ENCODE data around the gene BTNL3.
"Not testable (repeated sequence)": the region's sequence is repeated elsewhere in the genome, so short reads cannot be mapped to it uniquely, and the experiment has no call there.

BTNL3 gene, protein sequence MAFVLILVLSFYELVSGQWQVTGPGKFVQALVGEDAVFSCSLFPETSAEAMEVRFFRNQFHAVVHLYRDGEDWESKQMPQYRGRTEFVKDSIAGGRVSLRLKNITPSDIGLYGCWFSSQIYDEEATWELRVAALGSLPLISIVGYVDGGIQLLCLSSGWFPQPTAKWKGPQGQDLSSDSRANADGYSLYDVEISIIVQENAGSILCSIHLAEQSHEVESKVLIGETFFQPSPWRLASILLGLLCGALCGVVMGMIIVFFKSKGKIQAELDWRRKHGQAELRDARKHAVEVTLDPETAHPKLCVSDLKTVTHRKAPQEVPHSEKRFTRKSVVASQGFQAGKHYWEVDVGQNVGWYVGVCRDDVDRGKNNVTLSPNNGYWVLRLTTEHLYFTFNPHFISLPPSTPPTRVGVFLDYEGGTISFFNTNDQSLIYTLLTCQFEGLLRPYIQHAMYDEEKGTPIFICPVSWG

DNA sequence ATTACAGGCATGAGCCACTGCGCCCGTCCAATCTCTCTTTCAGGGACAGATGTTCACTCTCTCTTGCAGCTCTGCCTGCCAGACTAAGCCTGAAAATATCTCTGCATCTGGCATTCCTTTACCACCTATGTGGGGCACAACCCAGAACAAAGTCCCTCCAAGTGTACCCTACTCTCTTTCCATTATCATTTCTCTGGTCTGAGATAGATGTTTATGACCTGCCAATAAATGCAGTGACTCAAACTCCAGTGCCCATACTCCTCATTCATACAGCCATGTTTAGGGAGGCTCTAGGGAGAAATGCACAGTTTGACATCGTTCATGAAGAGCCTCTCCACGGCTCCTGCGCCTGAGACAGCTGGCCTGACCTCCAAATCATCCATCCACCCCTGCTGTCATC, at the start of gene BTNL3:
BTNL3 (plus strand) TSS at position 255 of the 400 bp plus-strand sequence. CDS start 183 bp downstream, outside the sequence.
- in situ Hi-C loops (cut with HindIII; ENCODE audit: low sequenced_read_pairs), result no loop called here

DNA sequence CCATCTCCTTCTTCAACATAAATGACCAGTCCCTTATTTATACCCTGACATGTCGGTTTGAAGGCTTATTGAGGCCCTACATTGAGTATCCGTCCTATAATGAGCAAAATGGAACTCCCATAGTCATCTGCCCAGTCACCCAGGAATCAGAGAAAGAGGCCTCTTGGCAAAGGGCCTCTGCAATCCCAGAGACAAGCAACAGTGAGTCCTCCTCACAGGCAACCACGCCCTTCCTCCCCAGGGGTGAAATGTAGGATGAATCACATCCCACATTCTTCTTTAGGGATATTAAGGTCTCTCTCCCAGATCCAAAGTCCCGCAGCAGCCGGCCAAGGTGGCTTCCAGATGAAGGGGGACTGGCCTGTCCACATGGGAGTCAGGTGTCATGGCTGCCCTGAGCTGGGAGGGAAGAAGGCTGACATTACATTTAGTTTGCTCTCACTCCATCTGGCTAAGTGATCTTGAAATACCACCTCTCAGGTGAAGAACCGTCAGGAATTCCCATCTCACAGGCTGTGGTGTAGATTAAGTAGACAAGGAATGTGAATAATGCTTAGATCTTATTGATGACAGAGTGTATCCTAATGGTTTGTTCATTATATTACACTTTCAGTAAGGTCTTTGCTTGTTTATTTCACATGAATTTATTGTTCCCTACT, 38.2 kb upstream of the BTNL3 start:
- in situ Hi-C loops (cut with HindIII; ENCODE audit: low sequenced_read_pairs), result no loop called here

DNA sequence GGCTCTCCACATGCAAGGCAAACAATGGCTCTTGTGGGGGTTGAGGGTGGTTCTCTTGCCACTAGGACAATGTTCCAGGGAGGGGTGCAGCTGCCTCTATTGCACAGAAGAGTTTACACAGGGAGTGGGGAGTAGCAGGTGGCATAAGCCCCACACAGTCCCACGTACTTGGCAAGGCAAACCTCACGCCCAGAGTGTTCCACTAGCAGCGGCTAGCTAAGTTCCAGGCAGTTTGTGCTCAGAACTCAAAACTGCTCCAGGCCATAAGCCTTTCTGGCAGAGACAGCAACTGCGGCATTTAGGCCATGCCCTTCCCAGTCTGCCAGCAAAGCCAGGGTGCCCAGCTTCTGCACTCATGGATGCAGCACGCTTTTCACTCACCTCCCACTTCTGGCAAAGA, 29.0 kb upstream of the BTNL3 start:
- in situ Hi-C loops (cut with HindIII; ENCODE audit: low sequenced_read_pairs), result no loop called here

DNA sequence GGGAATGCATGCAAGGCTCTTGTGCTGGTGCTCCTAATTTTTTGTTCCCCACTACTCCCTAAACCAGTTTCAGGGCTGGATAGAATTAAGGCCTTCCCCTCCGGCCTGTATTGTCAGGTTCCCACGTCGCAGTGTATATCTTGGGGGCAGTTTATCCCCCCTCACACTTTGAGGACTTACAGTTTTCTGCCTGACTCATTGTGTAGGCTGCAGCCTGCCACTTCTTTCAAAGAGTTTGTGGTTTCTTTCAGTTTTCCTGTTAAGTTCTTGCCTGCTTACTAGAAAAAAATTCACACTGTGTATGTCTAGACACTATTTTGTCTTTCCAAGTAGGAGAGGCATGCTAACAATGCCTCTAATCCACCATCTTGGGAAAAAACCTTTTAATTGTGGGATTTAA, 28.4 kb upstream of the BTNL3 start:
- in situ Hi-C loops (cut with HindIII; ENCODE audit: low sequenced_read_pairs), result no loop called here

DNA sequence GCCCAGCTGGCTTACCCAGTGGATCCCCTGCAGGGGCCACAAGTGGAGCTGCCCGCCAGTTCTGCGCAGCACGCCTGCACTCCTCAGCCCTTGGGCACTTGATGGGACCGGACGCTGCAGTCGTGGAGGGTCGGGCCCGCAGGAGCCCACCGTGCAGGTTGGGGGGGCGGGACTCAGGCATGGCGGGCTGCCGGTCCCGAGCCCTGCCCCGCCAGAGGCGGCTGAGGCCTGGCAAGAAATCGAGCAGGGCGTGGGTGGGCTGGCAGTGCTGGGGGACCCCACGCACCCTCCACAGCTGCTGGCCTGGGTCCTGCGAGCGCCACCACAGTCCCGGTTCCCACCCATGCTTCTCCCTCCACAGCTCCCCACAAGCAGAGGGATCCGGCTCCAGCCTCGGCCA, 19.2 kb upstream of the BTNL3 start:
- in situ Hi-C loops (cut with HindIII; ENCODE audit: low sequenced_read_pairs), result no loop called here

DNA sequence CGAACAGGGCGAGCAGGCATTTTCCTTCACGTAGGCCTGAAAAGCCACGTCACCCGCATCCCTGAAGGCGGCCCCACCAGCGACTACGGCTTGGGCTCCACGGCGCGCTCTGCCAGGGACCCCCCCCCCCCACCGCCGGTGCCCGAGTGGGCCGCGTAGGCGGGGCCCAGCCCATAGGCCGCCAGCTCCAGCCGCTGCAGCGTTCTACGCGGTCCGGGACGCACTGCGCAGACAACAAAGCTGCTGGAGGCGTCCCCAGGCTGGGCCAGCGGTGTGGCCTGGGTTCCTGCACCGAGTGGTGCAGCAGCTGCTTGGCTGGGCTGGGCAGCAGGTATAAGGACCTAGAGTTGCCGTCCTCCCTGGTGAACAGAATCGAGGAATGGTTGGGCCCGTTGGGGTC, 18.3 kb upstream of the BTNL3 start:
- in situ Hi-C loops (cut with HindIII; ENCODE audit: low sequenced_read_pairs), result no loop called here

DNA sequence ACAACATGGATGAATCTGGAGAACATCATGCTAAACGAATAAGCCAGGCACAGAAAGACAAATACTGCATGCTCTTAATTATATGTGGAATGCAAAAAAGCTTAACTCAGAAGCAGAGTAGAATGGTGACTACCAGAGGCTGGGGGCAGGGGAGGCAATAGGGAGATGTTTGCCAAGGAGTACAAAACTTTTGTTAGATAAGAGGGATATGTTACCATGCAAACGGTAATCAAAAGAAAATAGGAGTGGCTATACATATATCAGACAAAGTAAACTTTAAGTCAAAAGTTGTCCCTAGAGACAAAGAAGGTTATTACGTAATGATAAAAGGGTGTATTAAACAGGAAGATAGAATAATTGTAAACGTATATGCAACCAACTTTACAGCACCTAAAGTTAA, 17.8 kb upstream of the BTNL3 start:
- in situ Hi-C loops (cut with HindIII; ENCODE audit: low sequenced_read_pairs), result no loop called here

DNA sequence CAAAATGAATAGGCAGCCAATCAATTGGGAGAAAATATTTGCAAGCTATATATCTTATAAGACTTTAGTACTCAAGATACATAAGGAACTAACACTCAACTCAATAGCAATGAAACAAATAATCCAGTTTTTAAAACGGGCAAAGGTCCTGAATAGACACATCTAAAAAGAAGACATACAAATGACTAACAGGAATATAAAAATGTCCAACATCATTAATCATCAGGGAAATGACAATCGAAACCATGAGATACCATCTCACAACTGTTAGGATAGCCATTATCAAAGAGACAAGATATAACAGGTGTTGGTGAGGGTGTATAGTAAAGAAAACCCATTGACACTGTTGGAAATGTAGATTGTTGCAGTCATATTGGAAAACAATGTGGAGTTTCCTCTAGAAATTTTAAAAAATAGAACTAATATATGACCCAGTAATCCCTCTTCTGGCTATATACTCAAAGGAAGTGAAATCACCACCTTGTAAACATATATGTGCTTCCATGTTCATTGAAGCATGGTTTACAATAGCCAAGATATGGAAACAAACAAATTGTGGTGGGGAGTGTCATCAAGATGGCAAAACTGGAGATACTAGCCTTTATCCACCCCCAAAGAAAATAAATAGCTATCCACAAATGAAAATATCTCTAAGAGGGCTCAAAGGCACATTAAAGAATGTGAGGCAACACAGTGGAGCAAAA, 13.9 kb upstream of the BTNL3 start:
- in situ Hi-C loops (cut with HindIII; ENCODE audit: low sequenced_read_pairs), result no loop called here

DNA sequence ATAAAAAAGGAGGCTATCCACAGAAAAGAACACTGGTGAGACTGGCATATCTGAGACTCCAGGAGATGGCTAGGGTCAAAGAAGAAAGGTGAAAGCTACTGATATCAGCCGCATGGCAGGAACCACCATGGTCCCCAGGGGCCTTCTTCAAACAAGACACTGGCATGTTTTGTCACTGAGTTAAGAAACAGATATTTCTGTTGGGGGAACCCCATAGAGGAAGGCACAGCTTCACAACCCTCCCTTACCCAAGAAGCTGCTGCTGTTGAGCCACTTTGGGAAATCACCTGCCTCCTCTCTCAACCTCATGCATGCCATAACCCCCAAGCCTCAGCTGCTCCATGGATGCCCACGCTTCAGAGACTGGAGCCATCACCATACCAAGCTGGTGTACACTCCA, 13.3 kb upstream of the BTNL3 start:
- in situ Hi-C loops (cut with HindIII; ENCODE audit: low sequenced_read_pairs), result no loop called here

DNA sequence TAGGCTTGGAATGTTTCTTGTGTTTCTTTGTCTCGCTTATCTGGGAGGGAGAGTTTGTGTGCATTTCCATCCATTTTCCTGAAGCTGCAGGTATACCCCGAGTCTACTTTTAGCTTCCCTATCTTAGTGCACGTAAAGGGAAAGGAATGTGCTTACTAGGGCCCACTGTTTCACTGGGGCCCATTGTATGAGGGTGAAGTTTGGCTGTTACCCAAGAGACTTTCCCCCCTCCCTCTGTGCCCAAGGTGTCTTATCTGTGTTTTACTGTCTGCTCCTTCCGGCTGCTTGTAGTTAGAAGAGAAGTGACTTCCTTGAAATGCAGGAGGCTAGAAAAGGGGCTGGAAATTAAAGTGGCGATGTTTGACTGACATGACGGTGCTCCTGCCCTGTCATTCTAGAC, 12.1 kb upstream of the BTNL3 start:
- in situ Hi-C loops (cut with HindIII; ENCODE audit: low sequenced_read_pairs), result no loop called here

DNA sequence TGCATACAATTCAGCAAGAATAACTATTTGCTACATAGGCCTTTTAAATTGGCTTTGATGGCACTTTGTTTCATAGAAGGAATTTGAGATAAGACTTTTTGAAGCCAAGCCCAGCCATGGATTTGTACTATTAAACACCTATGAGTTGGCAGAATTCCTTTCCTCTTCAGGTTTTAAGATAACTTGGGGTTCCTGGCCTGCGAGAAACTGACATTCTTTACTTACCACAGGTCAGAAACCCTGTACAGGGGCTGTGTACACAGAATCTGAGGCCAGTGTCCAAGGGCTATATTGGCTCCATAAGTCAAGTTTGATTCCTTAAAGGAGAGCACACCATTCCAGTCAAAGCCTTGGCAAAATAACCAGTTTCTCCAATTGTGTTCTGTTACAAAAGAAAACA, 10.8 kb upstream of the BTNL3 start:
- in situ Hi-C loops (cut with HindIII; ENCODE audit: low sequenced_read_pairs), result no loop called here

DNA sequence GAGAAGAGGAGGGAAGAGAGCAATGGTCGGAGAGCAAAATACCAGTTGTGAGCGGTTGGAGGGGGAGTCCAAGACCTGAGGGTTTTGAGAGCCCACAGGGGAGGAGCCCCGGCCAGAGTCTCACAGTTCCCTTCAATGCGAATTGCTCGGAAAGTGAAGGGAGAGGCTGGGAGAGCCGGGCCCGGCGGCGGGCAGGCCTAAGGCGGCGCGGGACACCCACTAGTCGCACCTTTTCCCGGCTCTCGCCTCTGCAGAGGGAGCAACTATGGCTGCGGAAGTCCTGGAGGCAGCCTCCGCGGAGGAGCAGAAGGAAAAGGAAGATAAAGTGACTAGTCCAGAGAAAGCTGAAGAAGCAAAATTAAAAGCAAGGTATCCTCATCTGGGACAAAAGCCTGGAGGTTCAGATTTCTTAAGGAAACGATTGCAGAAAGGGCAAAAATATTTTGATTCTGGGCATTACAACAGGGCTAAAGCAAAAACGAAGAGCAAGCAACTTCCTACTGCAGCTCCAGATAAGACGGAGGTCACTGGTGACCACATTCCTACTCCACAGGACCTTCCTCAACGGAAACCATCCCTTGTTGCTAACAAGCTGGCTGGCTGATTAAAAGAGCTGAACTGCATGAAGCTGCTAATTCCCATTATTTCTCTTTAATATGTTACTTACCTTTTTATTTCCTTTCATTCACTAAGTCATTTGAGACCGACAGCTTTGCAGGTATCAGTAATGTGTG, 6.5 kb upstream of the BTNL3 start:
- in situ Hi-C loops (cut with HindIII; ENCODE audit: low sequenced_read_pairs), result no loop called here

DNA sequence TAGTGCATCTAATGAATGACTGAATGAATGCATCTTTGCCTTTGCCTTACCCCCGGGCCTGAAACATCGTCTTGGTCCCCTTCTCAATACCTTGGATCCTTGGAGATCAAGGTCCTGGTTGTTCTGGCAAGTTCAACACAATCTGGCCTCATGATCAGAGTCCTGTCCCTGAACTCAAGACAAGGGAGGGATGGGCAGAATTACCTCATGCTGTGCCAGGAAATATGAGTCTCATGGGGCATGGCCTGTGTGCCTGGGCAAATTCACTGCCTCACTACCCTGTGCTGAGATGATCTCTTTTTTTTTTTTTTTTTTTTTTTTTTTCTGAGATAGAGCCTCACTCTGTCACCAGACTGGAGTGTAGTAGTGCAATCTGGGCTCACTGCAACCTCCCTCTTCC, 630 bp upstream of the BTNL3 start:
- in situ Hi-C loops (cut with HindIII; ENCODE audit: low sequenced_read_pairs), result no loop called here

DNA sequence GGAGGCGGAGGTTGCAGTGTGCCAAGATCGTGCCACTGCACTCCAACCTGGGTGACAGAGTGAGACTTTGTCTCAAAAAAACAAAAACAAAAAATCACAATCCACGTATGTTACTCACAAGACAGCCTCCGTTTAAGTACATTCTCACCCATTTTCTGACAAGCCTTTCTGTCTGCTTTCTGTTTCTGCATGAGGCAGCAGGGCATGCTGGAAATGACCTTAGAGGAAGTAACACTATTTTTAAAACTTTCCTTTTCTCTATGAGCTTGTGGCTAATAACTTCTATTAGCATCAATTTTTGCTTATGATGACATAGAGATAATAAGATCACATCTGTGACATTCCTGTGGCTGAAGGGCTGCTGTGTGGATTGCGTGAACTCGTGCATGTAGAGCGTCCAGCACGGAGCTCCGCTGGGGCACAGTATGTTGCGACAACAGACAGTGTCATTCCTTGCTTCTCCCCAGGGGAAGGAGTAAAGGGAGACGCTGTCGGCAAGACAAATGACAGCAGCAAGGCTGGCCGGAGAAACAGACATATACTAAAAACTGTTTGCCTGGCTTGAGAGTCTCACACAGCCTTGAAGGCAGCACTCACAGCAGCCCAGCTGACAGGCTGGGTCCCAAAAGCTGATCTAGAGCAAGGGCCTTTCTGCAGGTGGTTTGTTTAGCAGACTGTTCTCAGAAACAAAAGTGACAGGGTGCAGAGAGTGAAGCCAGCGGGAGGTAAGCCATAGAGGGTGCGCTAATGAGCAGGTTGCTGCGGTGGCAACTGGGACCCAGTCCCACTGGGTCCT, 1.6 kb downstream of the BTNL3 start:
- in situ Hi-C loops (cut with HindIII; ENCODE audit: low sequenced_read_pairs), result no loop called here

DNA sequence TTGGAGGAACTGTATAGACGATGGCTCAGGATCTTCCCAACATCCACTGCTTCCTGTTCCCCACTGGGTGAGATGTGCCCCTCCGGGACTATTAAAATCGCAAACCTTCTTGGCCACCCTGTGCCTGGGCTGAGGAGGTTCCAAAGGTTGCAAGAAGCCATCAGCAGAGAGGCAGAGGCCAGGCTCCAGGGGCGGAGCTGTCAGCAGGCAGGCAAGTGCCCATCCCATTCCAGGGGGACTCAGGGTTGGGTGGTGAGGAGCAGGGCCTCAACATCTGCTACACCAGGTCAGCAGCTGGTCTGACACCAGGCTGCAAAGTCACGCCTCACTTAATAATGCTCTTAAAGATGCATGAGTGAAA, 2.2 kb downstream of the BTNL3 start:
- in situ Hi-C loops (cut with HindIII; ENCODE audit: low sequenced_read_pairs), result no loop called here

DNA sequence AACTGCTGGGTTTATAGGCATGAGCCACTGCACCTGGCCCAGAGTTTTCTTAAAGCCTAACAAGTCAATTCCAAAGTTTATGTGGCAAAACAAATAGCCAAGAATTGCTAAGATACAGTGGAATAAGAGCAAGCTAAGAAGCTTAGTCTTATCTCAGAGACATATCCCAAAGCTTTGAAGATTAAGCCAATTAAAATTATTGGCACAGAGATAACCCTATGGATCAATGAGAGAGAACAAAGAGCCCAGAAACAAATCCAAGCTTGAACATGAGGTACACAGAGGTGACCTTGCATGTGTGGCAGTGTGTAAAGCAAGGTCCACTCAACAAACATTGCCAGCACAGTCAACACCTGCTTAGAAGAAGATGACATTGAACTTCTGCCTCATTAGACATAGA, 13.3 kb downstream of the BTNL3 start:
- in situ Hi-C loops (cut with HindIII; ENCODE audit: low sequenced_read_pairs), result no loop called here

DNA sequence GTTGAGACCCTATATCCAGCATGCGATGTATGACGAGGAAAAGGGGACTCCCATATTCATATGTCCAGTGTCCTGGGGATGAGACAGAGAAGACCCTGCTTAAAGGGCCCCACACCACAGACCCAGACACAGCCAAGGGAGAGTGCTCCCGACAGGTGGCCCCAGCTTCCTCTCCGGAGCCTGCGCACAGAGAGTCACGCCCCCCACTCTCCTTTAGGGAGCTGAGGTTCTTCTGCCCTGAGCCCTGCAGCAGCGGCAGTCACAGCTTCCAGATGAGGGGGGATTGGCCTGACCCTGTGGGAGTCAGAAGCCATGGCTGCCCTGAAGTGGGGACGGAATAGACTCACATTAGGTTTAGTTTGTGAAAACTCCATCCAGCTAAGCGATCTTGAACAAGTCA, 17.1 kb downstream of the BTNL3 start:
- in situ Hi-C loops (cut with HindIII; ENCODE audit: low sequenced_read_pairs), result no loop called here

DNA sequence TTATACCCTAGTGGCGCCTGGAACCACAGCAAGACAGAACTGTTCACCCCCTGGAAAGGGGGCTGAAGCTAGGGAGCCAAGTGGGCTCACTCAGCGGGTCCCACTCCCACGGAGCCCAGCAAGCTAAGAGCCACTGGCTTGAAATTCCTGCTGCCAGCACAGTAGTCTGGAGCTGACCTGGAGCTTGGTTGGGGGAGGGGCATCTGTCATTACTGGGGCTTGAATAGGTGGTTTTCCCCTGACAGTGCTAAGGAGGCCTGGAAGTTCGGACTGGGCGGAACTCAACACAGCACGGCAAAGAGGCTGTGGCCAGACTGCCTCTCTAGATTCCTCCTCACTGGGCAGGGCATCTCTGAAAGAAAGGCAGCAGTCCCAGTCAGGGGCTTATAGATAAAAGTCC, 19.5 kb downstream of the BTNL3 start:
- in situ Hi-C loops (cut with HindIII; ENCODE audit: low sequenced_read_pairs), result no loop called here

DNA sequence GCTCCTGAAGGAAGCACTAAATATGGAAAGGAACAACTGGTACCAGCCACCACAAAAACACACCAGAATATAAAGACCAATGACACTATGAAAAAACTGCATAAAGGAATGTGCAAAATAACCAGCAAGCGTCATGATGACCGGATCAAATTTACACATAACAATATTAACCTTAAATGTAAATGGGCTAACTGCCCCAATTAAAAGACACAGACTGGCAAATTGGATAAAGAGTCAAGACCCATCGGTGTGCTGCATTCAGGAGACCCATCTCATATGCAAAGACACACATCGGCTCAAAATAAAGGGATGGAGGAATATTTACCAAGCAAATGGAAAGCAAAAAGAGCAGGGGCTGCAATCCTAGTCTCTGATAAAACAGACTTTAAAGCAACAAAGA, 21.4 kb downstream of the BTNL3 start:
- in situ Hi-C loops (cut with HindIII; ENCODE audit: low sequenced_read_pairs), result not testable (repeated sequence)

DNA sequence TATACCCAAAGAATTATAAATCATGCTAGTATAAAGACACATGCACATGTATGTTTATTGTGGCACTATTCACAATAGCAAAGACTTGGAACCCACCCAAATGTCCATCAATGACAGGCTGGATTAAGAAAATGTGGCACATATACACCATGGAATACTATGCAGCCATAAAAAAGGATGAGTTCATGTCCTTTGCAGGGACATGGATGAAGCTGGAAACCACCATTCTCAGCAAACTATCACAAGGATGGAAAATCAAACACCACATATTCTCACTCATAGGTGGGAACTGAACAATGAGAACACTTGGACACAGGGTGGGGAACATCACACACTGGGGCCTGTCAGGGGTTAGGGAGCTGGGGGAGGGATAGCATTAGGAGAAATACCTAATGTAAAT, 26.0 kb downstream of the BTNL3 start:
- in situ Hi-C loops (cut with HindIII; ENCODE audit: low sequenced_read_pairs), result not testable (repeated sequence)
